NOMO-1 (cell line): ENCODE measurements around the gene ARHGEF3.

Source experiments
- DNase-seq, 2 experiments: peaks; one replicate each; lab custom pipeline; 2025; ENCODE audit not compliant: unreplicated experiment in 2 of 2; lab: John Stamatoyannopoulos, UW

ARHGEF3 gene

DNA sequence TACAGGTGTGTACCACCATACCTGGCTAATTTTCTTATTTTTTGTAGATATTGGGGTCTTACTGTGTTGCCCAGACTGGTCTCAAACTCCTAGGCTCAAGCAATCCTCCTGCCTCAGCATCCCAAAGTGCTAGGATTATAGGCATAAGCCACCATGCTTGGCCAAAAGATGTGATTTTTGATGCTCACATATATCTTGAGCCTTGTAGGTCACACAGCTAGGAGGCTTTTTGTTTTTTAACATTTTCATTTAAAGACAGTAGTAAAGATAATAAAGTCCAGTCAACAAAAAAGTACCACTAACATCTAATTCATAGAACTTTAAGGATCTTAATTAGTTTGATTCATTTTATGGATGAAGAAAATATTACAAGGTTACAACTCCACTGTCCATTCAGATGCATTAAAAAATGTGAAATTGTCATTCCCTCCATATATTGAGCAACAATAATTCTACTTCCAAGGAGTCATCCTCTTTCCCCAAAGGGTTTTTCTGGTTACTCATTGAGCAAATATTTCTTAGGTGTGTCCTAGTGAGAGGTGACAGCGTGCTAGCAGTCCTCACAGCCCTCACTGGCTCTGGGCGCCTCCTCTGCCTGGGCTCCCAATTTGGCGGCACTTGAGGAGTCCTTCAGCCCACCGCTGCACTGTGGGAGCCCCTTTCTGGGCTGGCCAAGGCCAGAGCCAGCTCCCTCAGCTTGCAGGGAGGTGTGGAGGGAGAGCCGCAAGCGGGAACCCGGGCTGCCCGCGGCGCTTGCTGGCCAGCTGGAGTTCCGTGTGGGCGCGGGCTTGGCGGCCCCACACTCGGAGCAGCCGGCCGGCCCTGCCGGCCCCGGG, 110.4 kb downstream of the ARHGEF3 start:
- DNase-seq = no peak

- no peak for DNase-seq
These were observed 112.4 kb downstream of the ARHGEF3 start for GRCh38 chr3:56689303-56689702.

DNA sequence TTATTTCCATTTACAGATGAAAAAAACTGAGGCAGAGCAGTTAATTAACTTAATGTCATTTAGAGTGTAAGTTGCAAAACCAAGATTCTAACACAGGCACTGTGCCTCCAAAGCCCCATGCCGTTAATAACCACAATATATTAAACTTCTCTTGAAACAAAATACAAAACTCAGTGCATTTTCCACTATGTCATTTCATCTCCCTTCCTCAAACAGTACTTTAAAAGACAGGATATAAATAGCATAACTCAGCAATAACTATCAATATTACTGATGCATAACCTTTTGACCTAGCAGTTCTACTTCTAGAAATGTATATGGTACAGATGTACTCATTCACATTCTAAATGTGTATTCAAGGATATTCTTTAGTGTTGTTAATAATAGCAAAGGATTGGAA, 113.6 kb downstream of the ARHGEF3 start:
- no peak for DNase-seq

- no peak for DNase-seq
These were observed 117.7 kb downstream of the ARHGEF3 start for GRCh38 chr3:56684029-56684428.

DNA sequence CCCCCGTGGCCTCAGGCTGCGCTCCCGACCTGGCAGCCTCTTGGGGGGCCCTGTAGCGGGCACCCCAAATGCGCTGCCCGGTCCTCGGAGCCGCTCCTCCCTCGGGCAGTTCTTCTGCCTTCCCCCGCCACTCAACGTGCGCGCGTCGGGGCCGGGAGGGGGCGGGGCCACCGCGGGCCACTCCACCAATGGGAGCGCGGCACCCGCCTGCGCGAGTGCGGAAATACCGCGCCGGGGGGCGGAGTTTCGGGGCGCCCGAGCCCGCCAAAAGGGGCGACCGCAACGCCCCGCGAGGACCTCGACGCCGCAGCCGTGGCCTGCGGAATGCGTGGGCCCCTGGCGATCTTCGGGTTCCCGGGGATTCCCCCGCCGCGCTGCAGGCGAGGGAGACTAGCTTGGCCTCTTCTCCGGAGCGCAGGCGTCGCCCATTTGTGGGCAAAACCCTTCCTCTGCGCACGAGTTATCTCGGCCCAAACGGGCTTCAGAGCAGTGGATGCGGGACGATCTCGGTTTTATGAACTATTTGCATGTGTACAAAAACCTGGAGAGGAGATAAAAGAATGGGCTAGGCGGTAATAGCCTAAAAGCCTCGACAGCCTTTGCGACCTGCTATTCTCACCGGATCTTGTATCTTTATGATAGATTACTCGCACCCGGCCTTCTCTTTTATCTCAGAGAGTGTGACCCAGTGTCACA, 118.5 kb downstream of the ARHGEF3 start, which contains the start of gene TASOR:
TASOR (minus strand) TSS at position 144 of the 696 bp plus-strand sequence. CDS start 259 bp downstream, outside the sequence.
- peak; percentile 57 to 80 for DNase-seq

DNA sequence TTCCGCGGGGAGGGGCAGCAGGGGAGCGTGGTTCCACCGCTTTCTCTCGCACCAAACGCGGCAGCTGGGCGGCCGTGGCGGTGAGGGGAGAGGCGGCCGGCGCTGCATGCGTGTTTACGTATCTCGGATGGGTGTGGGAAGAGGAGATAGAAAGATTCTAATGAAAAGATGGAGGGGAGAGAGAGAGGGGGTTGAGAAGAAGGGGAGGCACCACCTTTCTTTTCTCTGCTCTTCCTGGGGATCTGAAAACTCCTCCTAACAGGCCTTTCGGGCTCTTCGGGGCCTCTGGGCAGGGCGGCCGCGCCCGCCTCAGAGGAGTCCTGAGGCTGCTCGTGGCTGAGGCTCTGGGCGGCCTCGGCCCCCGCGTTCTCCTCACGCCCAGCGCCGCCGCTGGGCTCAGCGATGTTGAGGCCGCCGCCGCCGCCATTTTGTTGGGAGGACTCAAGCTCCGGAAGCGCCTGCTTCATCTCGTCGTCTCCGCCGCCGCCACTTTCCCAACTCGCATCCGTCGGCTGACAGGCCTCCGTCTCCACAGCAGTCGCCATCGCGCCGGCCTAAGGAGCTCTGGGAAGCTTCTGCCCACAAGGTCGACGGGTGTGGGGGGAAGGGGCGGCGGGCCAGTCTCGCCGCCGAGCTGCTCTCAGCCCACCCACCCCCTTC, 119.2 kb downstream of the ARHGEF3 start:
- peak; percentile 66 to 76 for DNase-seq

DNA sequence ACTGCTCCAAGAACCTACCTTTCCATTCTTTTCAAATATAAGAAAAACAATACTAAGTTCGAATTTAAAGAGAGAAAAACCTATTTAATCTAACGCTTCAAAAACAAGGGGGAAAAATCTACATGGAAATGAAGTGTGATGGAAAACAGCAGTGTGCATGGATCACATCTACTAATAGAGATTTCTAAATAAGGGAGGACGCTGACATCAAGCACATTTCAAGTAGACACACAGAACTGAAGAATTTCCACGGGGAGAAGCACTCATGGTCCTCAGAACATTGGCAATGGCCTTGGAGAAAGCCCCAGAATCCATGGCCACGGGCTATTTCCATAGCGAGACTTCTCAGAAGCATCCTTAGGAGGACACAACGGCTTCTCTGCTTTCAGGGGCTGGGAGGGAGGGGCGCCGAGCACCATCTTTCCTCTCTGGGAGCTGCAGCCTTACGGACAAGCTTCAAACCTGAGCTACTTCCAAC, 119.7 kb downstream of the ARHGEF3 start:
- no peak for DNase-seq

DNA sequence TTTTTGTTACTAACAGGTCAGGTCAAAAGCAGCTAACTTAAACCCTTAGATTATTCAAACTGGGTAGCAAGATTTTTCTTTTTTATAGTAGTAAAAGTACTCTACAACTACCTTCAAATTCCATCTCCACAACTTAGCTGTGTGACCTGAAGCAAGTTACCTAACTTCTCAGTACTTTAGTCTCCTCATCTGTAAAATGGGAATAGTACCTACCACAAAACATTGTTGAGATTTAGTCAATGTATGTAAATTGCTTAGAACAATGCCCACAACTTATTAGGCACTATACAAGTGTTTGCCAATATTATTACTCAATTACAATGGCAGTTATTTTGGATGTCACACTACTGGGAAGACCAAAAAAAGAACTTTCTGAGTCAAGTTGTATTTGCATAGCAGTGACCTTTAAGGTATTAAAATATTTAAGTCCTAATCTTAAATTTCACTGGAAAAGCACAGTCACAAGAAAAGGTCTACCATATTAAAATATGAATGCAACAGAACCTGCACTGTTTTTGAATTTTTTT, 121.6 kb downstream of the ARHGEF3 start:
- no peak for DNase-seq
